PC-3 (cell line): ENCODE results near the gene CD82. TPM values are rescaled to one million over a fixed set of nuclear protein-coding genes. Genes with fewer than 3 reads are reported as not detected.

ENCODE experiments used
- ATAC-seq: fragments of 200-7000 bp; cut with Tn5 transposase; 2 replicates; pipeline ENCODE4 v1.9.1; 2020; ENCODE audit warnings: mild to moderate bottlenecking, moderate library complexity
- BruUV-seq: library from RNA; stranded (reverse); fragments of 400-500 nt; replicated peaks from 2 replicates; lab custom pipeline; 2021; lab: Mats Ljungman, UMichigan
- CTCF ChIA-PET: fragments of 300-600 bp; sonication (Branson Sonifier 250); formaldehyde crosslinking; loops from one replicate; lab custom pipeline; 2022; ENCODE audit warnings: antibody characterized with exemption; lab: Charles Lee
- POLR2A ChIA-PET: fragments of 300-600 bp; sonication (Branson Sonifier 250); formaldehyde crosslinking; loops from one replicate; lab custom pipeline; 2022; ENCODE audit warnings: antibody characterized with exemption; ENCODE audit not compliant: unreplicated experiment; lab: Charles Lee
- DNase-seq: peaks from one replicate; pipeline ENCODE4 v3.0.0-alpha.2; 2015
- H2AFZ ChIP-seq: fragments of 300-600 bp; sonication (generic); 2 replicates; pipeline ENCODE4 v1.6.0; 2016; ENCODE audit warnings: antibody characterized with exemption, low read length
- H3F3A ChIP-seq: fragments of 300-600 bp; sonication (generic); one replicate; pipeline ENCODE4 v1.6.0; 2017; ENCODE audit warnings: antibody characterized with exemption, low read length, control low read depth, mild to moderate bottlenecking; ENCODE audit not compliant: unreplicated experiment
- H3K27ac ChIP-seq: fragments of 300-600 bp; sonication (generic); 2 replicates; pipeline ENCODE4 v1.5.1; 2016; ENCODE audit warnings: mild to moderate bottlenecking, low read length
- H3K27me3 ChIP-seq: fragments of 300-600 bp; sonication (generic); 2 replicates; pipeline ENCODE4 v1.6.1; 2016; ENCODE audit warnings: low read length, mixed read lengths
- H3K36me3 ChIP-seq: fragments of 300-600 bp; sonication (generic); 2 replicates; pipeline ENCODE4 v1.6.1; 2016; ENCODE audit warnings: low read depth, mixed run types, low read length, mixed read lengths
- H3K4me1 ChIP-seq: fragments of 300-600 bp; sonication (generic); 2 replicates; pipeline ENCODE4 v1.5.1; 2016; ENCODE audit warnings: low read length; ENCODE audit not compliant: insufficient read depth
- H3K4me2 ChIP-seq: fragments of 300-600 bp; sonication (generic); 2 replicates; pipeline ENCODE4 v1.6.0; 2016; ENCODE audit warnings: low read length
- H3K4me3 ChIP-seq: fragments of 300-600 bp; sonication (generic); 2 replicates; pipeline ENCODE4 v1.5.1; 2016; ENCODE audit warnings: mild to moderate bottlenecking, low read length, mixed read lengths
- H3K79me2 ChIP-seq: fragments of 300-600 bp; sonication (generic); 2 replicates; pipeline ENCODE4 v1.6.1; 2017; ENCODE audit warnings: low read length, mixed read lengths
- H3K9ac ChIP-seq: fragments of 300-600 bp; sonication (generic); 2 replicates; pipeline ENCODE4 v1.6.0; 2016; ENCODE audit warnings: mild to moderate bottlenecking, low read length
- H3K9me2 ChIP-seq: fragments of 300-600 bp; sonication (generic); replicated peaks from 2 replicates; pipeline ENCODE4 v1.6.1; 2016; ENCODE audit warnings: mixed run types, low read length, mixed read lengths
- H3K9me3 ChIP-seq: fragments of 300-600 bp; sonication (generic); 2 replicates; pipeline ENCODE4 v1.6.1; 2016; ENCODE audit warnings: low read length, mixed read lengths
- H4K20me1 ChIP-seq: fragments of 300-600 bp; sonication (generic); 2 replicates; pipeline ENCODE4 v1.6.1; 2016; ENCODE audit warnings: low read length, mixed read lengths
- CTCF ChIP-seq: fragments of 300-600 bp; sonication (generic); conservative IDR thresholded peaks from 2 replicates; pipeline ENCODE4 v1.5.1; 2017; ENCODE audit warnings: antibody characterized with exemption, low read depth, mild to moderate bottlenecking, low read length
- EZH2 ChIP-seq: fragments of 300-600 bp; sonication (generic); IDR thresholded peaks from one replicate; pipeline ENCODE4 v1.6.1; 2017; ENCODE audit warnings: antibody characterized with exemption, mild to moderate bottlenecking, low read length; ENCODE audit not compliant: unreplicated experiment
- EZH2phosphoT487 ChIP-seq: fragments of 300-600 bp; sonication (generic); IDR thresholded peaks from 2 replicates; pipeline ENCODE4 v1.6.1; 2018; ENCODE audit warnings: mild to moderate bottlenecking, antibody characterized with exemption, low read length, borderline replicate concordance
- intact Hi-C: fragments of 100-400 bp; cut with micrococcal nuclease; formaldehyde crosslinking; loops from 2 replicates; pipeline ENCODE4 v1.9.0; 2023
- total RNA-seq: library from RNA; depleted of rRNA; stranded (reverse); fragments of >200 nt; gene quantifications from 2 replicates; pipeline ENCODE4 v1.2.3, GENCODE V29; 2014

CD82 gene
- total RNA-seq, 1 experiment from 2014 or later, result 5.0 TPM

GRCh38 chr11:44556735-44557409 is 8.6 kb upstream of the CD82 start:
- CTCF ChIA-PET, result interaction anchor here (3.1 kb wide), 1 partner anchor 60 kb away, joined by 29 read pairs; no protein-coding TSS in a partner anchor
- Histone ChIP-seq H3K36me3 (no peaks in the 10 kb centered on the region), H3K9ac (no peak overlapping the region), H3K27ac (no peak overlapping the region), H3K27me3 (no peaks in the 10 kb centered on the region), H3K4me2 (no peak overlapping the region), H3K9me3 (no peaks in the 10 kb centered on the region), H3F3A (no peaks in the 10 kb centered on the region), H3K4me1 (no peaks in the 10 kb centered on the region), H4K20me1 (no peaks in the 10 kb centered on the region), H3K4me3 (no peak overlapping the region), H3K79me2 (no peaks in the 10 kb centered on the region), H2AFZ (0 out of 2 replicates have a peak overlapping the region, but pooled peaks have one; percentile 19), H3K9me2 (no peaks in the 10 kb centered on the region)
- intact Hi-C loops, result loop anchor here (1.0 to 5.0 kb wide), 2 partner anchors 60 to 355 kb away; no protein-coding TSS in a partner anchor
- DNase-seq, result peak; percentile 62
- POLR2A ChIA-PET, result no interaction called here
- peak; percentile 71 for ATAC-seq
- BruUV-seq, result no TSS peak
- TF ChIP-seq EZH2 (no peak), CTCF (peak; percentile 76), EZH2phosphoT487 (no peak)

- TF ChIP-seq EZH2 (no peak), CTCF (no peak), EZH2phosphoT487 (no peak)
- Histone ChIP-seq H3K9ac (no peak overlapping the region), H3K4me2 (no peak overlapping the region), H3K9me3 (no peaks in the 10 kb centered on the region), H3K27me3 (no peaks in the 10 kb centered on the region), H3K27ac (no peak overlapping the region), H3K79me2 (no peaks in the 10 kb centered on the region), H3K9me2 (no peaks in the 10 kb centered on the region), H3K4me1 (no peaks in the 10 kb centered on the region), H2AFZ (no peak overlapping the region), H4K20me1 (no peaks in the 10 kb centered on the region), H3K36me3 (no peaks in the 10 kb centered on the region), H3F3A (no peaks in the 10 kb centered on the region), H3K4me3 (no peak overlapping the region)
- no peak for ATAC-seq
- POLR2A ChIA-PET, result interaction anchor here (0.6 kb wide), 1 partner anchor 59 kb away, joined by 4 read pairs; no protein-coding TSS in a partner anchor
- intact Hi-C loops, result loop anchor here (5.0 kb wide), 1 partner anchor 355 kb away; no protein-coding TSS in a partner anchor
- no TSS peak for BruUV-seq
- CTCF ChIA-PET, result interaction anchor here (3.1 kb wide), 1 partner anchor 60 kb away, joined by 29 read pairs; no protein-coding TSS in a partner anchor
- no peak for DNase-seq
These were observed 8.0 kb upstream of the CD82 start for GRCh38 chr11:44557464-44557863.
